Left renal pelvis (tissue), 4 donors: Measurements from ENCODE around the gene SCARB1. TPM values are rescaled to one million over a fixed set of nuclear protein-coding genes. Genes with fewer than 3 reads are reported as not detected.

Experiments
- DNase-seq, 4 donors: peaks; one replicate each; pipeline ENCODE4 v3.0.0-alpha.2; 2013; ENCODE audit warnings: low read depth in 4 of 4, low spot score in 3 of 4
- polyA plus RNA-seq, 4 donors: library from polyadenylated mRNA; unstranded; fragments of 120-200 nt; gene quantifications; one replicate each; pipeline ENCODE4 v1.2.1, GENCODE V29; 2013; ENCODE audit not compliant: insufficient read length in 4 of 4

Gene SCARB1
- polyA plus RNA-seq, 4 donors = 18.0 to 32.0 (median 22.4) TPM

DNA sequence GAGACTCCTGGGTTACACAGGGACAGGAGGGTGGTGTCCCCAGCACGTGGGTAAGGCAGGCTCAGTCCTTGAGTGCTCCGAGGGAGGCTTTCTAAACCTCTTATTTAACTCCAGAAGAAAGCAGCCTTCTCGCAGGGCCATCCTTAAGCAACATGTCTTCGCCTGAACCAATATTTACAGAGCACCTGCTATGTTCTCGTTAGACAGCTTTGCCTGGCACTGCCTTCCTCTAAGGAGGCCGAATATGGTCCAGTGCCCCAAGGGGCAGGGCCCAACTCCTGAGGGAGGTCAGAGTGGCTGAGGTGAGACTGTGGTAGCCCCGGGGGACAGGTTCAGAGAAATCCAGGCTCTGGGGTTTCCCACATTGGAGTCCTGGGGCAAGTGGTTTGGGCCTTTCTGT, 2.1 kb upstream of the SCARB1 start:
- DNase-seq = no peak

DNA sequence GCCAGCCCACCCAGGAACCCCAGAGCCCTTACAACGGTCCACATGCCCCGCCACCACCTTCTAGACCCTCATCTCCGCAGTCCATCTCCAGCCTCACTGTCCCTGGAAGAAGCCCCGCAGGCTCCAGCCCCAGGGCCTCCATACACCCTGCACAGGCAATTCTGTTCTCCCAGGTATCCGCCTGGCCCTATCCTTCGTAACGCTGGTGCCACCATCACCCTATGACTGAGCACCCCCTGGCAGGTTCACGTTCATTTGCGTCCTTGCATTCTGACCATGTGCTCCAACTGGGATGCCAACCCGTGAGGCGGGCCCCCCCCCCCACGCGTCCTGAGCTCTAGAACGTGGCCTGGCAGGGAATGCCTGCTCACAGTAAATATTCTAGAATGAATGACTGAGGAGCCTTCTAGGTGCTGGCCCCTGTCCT, 675 bp upstream of the SCARB1 start:
- DNase-seq = no peak

DNA sequence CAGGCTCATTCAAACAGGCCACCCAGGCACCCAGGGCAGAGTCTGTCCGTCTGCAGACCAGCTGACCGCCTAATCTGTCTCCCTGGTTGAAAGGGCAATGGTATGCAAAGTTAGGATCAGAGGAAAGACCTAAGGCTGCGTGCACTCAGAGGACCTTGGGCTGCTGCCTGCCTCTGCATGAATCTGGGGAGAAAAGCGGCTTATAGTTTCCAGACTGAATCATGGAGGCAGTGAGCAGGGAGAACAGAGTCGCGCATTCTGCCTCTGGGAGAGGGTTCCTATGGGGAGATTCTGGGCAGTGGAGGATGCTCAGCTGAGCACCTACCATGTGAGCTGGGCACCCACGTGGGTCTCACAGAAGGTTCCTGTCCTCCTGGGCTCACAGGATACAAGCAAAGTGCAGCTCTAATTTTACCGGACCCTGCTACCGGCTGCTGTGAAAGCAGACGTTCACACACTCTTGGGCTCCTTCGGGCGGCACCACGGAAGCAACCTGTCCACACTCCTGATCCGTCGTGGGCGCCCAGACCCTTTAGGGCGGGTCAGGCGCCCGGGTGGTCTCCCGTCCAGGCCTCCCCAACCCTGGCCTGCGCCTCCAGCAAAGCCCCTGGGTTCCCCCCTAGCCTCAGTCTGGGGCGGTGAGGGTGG, 772 bp downstream of the SCARB1 start:
- DNase-seq = no peak

DNA sequence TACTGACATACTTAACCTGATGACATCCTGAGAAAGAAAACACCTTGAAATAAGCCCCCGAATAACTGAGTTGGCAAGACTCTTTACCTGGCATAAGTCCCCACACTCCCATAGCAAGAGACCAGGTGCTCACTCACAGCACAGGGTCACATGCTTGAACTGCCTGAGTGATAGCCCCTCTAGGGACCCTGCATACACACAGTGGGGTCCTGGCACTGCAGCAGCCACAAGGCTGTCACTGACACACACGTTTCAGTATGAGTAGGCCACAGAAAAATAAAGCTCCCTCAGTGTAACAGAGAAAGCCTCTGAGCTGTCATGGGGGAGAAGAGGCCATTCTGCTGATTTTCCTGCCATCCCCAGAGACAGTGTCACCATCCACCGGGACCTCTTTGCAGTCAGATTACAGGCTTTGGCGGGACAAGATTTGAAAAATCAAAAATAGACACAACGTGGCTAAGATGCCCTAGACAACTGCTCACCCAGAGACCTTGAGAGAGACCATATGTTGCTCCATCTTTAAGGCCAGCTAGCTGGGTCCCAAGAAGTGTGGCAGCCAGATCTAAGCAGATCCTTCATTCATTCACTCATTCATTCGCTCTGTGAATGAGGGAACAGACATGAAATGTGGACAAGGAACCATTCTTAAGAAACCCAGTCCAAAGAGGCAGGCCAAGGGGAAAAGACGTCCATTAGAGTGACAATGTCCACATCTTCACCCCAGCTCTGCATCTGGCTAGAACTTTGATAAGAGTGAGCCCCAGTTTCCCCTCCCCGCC, 1.6 kb downstream of the SCARB1 start:
- no peak for DNase-seq

DNA sequence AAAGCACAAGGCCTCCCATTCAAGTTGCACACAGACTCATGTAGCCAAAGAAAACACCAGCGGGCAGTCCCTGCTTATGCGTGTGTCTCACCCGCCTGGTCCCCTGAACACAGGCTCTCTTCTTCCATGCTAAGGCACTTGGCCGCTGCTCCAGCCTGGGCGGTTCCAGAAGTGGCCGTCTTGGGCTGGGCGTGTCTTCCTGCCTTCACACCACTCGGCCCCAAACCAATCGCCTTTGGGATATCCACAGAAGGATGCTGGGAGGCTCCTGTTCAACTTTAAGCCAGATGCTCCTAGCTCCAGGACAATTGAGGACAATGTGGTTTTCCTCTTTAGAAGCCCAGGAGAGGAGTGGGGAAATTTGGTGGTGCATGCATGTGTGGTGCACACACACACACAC, 2.2 kb downstream of the SCARB1 start:
- DNase-seq = no peak

DNA sequence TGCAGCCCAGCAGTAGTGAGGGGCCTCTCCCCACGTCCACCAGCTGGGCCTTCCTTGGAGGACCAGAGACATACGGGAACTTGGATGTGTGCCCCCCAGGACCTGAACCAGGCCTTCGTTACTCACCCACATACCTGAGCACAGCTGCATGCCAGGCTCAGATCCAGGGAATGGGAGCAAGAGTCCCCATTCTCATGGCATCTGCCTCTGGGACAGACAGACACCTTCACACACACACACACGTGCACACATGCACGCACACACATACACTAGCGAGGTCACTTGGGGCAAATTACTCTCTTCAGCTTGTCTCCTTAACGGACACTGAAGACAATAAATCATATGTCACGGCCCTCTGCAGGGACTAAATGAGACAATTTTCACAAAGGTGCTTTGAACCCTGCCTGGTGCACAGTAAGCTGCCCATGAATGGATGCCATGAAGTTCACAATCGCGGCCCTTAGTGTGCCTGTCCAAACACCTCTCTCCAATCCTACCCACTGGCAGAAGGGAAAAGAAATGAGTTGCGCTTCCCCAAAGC, 5.7 kb downstream of the SCARB1 start:
- DNase-seq = no peak

DNA sequence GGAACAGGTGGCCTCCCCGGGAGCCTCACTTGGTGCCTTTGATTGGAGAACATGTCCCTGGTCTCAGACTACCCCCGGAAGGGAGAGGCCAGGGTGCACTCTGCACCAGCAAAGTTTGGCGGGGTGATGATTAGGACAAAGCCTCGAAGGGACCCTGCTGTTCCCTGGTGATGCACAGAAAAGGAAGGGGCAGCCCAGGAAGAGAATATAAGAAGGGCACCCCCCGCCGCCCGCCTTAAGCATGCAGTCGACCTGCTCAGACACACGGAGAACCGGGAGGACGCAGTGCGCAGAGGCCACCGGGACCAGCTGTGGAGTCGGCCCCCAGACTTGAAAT, 6.9 kb downstream of the SCARB1 start:
- no peak for DNase-seq

DNA sequence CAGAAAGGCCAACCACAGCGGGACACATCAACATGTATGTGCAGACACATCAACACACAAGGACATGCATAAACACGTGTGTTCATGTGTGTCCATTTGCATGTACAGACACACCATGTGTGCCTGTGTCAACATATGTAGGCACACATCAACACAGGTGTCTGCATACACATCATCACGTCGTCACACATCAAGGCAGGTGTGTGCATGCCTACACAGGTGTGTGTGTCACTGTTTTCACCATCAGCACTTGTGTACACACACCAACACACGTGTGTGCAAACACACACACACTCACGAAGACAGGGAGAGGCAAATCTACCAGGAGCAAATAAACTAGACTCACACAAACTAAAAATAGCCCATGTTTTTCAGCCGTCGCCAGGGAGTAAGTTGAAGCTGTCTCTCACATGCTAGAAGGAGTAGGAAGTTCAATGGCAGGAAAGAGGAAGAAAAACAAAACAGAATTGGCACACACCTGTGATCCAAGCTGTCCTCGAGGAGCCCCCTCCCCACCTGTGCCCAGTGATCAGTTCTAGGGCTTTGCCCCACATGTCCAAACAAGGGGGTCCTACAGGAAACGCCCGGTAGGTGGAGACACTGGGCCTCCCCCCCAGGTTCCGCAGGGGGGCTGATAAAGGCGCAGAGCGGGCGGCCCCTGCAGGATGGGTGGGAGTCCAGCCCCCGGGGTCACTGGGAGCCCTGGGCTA, 7.4 kb downstream of the SCARB1 start:
- no peak for DNase-seq

DNA sequence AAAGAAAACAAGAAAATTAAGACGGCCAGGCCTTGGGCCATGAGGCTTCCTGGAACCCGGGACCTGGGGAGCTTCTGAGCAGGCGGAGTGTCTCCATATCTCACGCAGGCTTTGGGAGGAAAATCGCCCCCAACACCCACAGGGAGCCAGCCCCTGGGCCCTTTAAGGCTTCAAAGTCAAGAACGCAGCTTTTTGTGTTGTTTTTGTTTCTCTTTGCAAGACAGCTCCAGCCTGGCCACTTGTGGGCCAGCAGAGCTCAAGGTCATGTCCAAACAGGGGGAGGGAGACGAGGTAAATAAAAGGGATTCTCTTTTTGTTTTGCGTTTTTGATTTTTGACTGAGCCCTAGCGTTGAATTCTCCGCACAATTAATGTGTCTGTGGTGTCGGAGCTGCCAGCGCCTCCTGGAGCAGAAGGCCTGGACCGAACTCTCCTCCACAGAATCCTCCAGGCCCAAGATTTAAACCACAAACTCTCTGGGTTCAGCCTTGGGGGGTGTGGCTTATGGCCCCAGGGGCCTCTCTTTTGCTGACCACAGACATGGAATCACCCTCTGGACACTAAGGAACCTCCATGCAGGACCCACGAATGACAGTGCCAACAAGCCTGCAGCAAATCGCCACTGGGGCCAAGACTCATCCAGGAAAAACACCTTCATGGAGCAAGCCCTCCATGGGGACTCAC, 8.2 kb downstream of the SCARB1 start:
- DNase-seq = no peak

DNA sequence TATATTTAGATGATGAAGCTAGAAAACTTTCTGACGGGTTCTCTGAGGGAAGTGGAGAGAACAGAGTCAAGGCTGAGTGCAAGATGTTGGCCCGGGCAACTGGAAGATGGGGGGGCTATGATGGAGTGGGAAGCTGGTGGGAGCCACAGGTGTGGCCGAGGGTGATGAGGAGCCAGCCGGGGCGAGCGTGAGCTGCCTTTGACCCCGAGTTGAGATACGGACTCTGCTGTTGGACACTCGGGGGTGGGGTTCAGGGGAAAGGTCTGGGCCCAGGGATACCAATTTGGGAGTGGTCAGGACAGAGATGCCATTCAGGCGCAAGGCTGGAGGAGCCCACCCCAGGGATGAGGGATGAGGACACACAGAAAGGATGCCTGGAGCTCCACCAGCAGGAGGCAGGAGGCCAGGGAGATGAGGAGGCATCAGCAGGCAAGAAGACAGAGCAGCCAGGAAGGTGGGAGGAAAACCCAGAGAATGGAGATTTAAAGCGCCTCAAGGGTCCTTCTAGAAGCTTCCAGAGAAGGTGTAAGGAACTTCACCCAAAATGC, 9.0 kb downstream of the SCARB1 start:
- DNase-seq = no peak

DNA sequence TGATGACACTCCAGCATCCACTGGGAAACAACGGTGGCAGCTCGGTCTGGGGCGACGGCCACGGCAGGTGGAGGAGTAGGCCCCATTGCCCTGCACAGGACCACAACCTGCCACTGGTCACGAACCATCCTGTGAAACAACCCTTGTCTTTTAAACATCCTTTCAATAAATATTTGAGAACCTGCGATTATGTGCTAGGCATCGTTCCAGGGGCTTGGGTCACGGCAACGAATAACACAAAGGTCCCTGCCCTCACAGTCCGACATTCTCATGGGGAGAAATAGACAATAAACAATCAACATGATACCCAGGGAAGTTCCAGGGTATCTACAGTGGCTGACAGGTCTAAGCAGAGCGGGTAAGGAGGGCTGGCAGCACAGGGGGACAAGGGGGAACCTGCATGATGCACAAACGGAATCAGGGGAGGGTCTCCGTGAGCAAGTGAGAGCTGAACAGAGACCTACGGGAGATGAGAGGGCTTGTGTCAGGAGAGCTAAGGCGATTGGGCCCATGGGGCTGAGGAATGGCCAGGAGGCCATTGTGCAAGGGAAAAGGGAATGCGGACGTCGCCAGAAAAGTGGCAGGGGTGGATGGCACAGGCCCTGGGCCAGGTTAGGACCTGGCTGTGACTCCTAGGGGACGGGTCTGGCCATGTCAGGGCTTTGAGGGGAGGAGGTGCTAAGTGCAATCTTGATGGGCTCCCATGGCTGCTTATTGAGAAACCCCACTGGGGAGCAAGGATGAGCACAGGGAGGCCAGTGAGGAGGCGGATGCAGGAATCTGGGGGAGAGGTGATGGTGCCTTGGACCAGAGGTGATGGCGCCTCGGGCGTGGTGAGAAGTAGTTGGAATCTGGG, 9.7 kb downstream of the SCARB1 start:
- no peak for DNase-seq

DNA sequence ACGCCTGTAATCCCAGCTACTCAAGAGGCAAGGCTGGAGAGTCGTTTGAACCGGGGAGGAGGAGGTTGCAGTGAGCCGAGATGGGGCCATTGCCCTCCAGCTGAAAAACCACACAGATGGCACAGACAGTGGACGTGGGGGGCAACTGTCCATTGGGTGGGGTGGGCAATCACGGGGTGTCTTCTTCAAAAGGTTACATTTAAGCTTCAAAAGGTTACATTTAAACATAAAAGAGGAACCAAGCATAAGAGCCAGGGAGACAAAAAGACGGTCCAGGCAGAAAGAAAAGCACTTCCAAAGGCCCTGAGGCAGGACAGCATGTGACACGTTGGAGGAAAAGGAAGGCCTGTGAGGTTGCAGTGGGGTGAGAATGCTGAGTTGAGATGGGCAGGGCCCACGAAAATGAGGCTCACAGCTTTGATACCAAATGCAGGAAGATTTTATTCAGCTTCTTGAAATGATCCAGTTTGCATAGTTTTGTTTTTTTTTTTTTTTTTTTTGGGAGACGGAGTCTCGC, 10.7 kb downstream of the SCARB1 start:
- no peak for DNase-seq

DNA sequence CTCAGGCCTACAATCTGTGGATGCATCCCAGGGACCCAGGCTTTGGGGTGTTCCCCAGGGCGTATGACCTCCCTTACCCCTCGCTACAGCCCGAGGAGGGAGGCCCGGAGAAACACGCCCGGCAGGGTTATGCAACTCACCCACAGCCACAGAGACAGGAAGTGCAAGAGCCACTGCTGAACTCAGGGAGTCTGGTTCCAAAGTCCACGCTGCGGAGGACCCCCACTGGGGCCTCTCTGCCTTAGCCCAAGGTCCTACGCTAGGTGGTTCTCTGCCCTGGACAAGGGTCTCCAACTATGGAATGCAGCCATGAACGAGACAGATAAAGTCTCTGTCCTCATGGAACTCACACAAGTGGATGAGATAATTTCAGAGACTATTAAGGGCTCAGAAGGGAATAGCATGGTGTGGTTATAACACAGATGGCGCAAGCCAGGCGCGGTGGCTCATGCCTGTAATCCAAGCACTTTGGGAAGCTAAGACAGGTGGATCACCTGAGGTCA, 11.3 kb downstream of the SCARB1 start:
- no peak for DNase-seq

DNA sequence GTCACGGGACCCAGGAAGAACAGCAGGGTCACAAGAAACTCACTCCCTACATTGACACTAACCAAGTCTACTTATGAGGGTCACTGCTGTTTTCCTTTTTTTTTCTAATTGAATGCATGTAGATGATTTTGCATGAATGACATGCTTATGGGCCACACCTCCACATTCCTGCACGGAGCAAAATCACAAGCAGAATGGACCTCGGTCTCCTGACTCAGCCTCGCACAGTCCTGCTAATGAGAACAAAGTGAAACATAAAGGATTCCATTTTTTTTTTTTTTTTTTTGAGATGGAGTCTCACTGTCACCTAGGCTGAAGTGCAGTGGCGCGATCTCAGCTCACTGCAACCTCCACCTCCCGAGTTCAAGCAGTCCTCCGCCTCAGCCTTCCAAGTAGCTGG, 12.3 kb downstream of the SCARB1 start:
- no peak for DNase-seq

DNA sequence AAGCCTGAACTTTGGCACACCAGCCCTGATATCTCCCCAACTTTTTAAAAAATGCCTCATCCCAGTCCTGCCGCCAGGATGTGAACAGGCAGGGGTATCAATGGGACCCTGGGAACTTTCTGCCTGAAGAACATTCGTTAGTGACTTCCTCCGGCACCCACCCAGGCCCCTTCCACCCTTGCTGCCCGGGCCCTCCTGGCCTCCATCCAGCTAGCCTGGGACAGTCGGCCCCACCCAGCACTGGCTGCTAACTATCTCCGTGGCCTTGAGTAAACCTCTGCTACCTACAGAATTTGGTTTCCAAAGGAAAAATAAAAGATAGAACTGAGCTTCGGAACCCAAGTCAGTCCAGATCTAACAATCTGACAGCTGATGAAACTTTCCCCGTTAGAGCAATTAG, 14.3 kb downstream of the SCARB1 start:
- no peak for DNase-seq

DNA sequence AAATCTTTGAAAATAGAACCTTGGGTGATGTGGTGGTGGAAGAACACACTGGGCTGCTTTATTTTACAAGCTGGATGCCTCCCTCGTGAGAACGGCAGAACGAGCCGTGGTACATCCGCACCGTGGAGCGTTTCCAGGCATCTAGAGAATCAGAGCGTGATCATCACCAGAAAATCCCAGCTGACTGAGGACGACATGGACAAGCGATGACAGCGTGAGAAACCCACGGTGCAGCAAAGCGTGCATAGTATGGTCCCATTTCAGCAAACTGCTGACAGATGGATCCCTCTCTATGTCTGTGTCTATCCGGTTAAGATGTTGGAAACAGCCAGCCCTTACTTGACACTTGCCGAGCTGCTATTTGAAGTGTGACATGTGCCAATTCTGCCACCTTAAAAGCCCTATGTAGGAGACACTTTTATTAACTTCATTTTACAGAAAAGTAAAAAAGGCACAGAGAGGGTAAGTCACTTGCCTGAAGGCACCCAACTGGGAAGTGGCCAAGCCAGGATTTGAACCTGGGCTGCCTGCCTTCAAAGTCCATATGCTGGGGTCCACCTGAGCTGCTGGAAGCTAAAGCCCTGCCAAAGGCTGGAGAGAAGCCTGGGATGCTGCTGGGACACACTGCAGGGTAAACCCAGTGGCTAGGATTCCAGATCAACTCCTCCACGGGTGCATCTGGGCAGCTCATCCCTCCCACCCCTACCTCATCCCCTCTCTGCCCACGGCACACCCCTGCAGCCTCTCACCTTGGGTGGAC, 14.9 kb downstream of the SCARB1 start:
- no peak for DNase-seq

DNA sequence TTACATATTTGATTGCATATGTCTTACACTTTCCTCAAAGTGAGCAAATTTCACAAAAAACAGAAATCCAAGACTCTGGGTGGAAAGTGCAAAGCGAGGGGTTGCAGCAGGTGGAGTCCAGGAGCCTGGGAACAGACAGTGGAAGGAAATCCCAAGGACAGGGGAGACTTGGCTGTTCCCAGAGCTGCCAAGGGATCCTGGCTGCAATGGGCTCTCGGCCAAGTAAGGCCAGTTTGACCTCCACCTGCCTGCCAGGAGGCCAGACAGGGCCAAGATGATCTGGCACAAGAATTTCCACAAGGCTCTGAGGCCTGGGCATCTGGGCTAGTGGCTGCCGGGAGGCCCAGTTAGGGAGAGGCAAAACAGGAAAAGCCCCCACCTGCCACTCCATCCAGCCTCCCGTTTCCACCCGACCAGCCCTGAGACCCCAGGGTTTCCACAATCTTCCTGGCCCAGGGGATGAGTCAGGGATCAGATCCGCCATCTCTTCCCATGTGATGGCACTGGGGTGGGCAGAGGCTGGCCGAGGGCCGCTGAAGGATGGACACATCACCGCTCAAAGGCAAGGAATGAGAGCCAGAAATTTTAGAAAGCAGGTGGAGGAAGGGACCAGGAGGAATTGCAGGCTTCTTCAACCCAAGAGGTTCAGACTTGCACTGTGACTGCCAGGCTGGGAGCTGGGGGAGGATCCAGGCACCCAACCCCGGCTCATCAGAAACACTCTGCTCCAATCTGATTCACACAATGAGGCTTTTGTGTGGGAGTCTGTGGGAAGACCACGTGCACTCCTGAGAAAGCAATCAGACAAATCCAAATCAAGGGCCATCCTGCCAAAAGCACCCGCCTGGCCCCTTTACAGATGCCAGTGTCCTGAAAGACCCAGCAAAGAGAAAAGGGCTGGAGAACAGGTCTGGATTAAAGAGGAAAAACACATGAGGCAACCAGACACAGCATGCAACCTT, 16.3 kb downstream of the SCARB1 start:
- no peak for DNase-seq
